GM18907 (cell line): ENCODE data around the gene DPP10.

Source experiments
- ATAC-seq: cut with Tn5 transposase; IDR thresholded peaks from one replicate; pipeline ENCODE4 v1.9.1; 2021; ENCODE audit warnings: mild to moderate bottlenecking, moderate library complexity; ENCODE audit not compliant: unreplicated experiment

DPP10 gene

DNA sequence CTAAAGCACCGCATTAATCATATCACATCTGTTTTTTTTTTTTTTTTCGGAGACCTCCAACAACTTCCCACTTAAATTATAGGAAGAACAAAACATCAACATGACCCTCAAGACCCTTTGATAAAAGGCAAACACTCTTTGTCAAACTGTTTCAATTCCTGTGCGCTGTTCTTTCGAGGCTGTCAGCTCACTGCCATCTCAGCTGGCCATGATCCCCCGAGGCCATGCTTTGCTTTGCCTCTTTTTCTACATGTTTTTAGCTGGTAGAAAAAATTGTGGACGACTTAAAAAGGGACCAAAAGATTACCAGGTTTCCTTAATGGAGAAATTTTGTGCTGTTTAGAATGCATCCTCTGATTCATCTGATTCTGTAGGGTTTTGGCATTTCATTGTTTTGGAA is 138.2 kb downstream of the DPP10 start:
- ATAC-seq = no peak

DNA sequence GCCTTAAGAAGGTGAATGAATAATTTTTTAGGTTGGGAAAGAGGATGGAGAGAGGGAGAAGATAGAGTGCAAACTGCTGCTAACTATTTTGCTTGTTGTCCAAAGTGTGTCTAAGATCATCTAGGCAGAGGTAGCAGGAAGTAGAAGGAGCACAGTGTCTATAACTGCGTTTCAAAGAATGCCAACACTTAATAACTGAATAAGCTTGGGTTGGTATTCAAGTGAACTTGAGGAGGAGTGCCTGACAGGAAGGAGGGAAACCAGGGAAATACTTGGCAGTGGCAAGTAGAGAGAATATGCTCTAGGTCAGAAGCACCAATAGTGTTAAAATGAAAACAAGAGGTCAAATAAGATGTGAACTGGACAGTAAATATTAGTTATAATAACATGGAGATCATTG is 155.9 kb downstream of the DPP10 start:
- ATAC-seq = no peak

DNA sequence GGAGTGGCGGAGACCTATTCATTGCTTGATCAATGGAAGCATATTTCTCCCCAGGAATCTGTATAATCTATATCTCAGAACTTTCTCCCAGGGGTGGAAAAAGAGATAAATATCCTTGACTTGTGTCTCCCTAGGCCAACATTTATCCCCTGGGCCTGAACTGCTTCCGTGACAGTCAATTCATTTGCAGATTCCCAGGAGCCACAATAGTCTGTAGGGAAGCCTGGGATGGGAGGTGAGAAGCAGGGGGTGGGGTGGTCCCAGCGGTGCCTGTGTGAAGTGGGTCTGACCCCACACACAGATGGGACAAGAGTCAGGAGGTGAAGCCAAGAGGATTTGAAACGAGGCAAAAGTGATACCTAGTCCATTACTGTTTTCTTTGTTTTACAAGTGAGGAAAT is 166.8 kb downstream of the DPP10 start:
- no peak for ATAC-seq

- ATAC-seq = no peak
Measured at GRCh38 chr2:114609801-114610200, 167.4 kb downstream of the DPP10 start.

DNA sequence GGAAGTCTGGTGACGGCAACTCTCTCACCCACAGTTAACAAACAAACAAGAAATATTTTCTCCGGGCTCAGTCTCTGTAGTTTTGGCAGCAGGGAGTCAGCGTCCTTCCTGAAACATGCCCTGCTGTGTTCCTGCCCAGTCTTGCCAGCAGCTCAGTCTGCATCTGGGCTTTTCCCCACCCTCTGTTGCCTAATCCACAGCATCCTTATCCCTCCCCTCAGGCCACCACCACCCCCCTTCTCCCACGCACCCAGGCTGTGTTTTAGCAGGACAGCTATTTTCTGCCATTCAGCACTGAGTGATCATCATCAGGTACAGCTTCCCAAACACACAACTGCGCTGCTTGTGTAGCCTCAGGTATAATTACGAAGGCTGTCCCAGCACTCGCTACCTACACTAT is 168.2 kb downstream of the DPP10 start:
- ATAC-seq = no peak

DNA sequence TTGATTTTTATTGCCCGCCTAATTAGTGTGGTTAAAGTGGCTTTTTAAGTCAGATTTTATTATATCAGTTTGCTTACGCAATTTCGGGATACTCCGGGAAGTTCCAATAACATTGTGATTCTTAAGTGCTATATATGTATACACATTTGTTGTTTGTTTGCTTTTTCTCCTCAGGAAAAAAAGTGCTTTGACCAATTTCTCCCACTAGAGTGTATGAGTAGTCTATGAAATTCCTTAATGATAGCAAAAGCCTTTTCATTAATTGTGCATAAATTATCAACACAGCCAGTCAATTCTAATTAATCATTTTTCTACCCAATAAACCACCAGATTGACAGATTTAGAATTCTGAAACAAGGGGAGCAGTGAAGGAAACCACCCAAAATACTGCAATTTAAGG is 172.2 kb downstream of the DPP10 start:
- ATAC-seq = no peak

DNA sequence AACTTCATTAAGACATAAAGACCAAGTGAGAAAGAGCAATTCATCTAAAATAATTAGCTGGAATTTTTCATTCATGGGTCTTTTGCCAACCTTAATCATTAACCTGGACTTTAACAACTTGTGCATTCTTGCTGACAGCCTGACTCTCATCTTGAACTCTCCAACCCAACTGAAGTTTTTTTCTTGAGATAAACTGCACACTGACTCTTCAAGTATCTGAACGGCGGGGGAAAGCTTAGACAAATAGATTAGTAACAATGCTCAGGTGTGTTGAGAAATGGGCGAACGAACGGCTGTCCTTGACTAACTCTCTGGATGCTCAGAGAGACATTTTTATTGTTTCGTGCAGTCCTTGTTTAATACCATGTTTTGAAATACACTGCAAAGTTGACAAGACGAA is 186.0 kb downstream of the DPP10 start:
- no peak for ATAC-seq

DNA sequence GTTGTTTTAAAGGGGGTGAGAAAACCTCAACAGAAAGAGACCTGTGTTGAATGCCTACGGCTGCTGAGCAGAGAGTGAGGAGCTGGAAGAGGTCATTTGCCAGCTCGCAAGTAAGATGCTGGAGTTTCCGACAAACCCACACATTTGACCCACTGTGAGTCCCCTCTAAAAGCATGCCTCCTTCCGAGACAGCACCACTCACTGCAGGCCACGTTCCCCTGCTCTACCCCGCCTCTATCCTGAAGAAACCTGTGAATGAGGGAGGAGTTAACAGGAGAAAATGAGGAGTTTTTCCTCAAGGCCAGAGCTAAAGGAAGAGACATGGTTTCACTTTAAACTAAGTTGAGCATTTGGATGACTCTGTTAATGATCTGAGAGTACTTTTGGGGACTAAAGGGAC is 188.7 kb downstream of the DPP10 start:
- ATAC-seq = no peak

DNA sequence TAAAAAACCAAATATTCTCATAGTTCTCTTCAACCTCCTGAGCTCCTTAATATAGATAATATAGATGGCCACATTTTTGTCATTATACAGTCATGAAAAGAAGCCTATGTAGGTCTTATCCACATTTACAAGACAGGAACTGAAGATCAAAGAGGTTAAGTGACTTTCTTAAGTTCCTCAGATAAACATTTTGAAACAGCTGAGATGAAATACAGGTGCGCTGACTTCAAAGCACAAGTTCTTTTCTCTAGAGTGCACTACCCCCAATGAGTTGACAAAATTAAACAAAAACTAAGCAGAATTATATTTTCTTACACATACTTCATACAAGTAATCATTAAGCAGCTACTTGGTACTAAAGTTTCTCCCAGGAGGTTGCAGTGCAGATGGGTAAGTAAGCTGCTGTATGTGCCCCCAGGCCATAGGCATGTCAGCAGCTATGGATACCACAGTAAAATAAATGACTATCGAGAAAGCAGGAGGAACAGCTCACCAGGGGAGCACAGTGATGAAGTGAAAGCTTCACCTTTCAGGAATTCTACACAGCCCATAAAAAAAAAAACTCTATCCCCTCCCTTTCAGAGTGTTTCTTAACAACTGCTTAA is 199.8 kb downstream of the DPP10 start:
- ATAC-seq = no peak

DNA sequence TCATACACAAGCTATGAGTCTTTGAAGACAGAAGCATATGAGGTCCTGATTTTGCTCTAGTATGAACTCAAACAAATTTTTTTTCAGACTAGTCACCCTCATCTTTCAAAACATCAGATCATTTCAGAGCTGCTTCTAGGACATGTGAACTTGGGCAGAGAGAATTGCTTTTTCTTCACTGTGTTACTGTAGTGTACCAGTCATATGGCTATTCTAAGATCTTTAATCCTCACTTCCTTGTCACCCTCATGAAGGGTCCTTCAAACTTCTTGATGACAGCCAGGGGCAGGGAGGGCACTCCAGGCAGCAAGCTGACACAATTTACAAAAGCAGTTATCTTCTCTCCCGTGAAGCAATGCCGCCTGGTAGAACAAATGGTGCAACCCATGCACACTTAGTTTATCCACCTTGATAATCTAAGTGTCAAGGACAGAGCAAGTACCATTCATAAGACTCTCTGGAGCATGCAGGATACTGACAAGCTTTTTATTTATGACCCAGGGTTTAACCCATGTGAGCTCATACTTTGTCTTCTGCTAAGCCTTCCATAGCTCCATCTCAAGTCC is 200.6 kb downstream of the DPP10 start:
- no peak for ATAC-seq

- ATAC-seq = no peak
Measured at GRCh38 chr2:114651933-114652332, 209.5 kb downstream of the DPP10 start.

- ATAC-seq = no peak
Measured at GRCh38 chr2:114659880-114660279, 217.4 kb downstream of the DPP10 start.

GRCh38 chr2:114661971-114662939 is 219.8 kb downstream of the DPP10 start:
- ATAC-seq = no peak

- ATAC-seq = no peak
Measured at GRCh38 chr2:114668415-114668814, 226.0 kb downstream of the DPP10 start.

DNA sequence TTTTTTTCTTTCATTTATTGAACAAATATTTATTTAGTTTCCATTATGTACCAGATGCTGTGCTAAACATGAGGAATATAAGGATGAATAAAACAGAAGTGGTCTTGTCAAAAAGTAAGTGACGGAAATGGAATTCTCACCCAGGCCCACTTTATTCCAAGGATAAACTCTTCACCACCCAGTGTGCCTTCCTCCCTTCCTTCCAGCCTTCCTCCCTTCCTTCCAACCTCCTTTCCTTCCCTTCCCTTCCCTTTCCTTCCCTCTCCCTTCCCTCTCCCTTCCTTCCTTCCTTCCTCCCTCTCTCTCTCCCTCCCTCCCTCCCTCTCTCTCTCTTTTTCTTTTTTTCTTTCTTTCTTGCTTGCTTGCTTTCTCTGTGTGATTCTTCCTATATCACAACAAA is 240.8 kb downstream of the DPP10 start:
- ATAC-seq = no peak

- no peak for ATAC-seq
Measured at GRCh38 chr2:114684403-114684802, 242.0 kb downstream of the DPP10 start.

DNA sequence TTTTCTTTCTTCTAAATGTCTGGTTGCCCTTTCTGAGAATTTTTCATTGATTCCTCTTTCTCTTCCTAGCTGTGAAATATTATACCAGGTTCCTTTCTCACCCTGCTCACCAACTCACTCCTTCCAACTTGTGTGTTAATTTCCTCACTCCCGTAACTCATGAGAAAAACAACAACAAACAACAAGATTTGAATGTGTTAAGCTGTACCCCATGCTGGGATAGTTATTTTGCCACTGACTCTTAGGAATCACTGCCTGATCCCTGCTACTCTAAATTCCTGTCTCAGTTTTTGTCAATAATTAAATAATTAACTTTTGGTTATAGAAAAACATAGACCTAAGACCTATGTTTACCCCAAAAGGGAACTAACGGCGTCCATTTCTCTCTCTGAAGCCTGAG is 242.7 kb downstream of the DPP10 start:
- no peak for ATAC-seq

DNA sequence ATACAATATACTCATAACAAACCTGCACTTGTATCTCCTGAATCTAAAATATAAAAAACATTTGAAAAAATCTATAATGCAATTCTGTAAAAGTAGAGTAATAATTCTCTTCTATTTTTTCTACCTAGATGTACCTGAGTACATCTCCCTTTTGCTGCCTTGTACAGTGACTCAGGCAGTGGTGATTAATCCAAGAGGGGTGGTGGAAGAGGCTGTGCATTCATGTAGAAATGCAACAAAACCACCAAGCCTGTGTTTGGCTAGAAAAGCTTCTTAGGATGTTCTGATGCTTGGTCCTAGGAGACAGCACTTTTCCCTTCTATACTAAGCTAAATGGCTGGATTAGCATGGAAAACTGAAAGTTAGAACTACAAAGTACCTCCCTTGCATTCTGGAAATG is 245.8 kb downstream of the DPP10 start:
- ATAC-seq = no peak

GRCh38 chr2:114698520-114698919 is 256.1 kb downstream of the DPP10 start:
- no peak for ATAC-seq

DNA sequence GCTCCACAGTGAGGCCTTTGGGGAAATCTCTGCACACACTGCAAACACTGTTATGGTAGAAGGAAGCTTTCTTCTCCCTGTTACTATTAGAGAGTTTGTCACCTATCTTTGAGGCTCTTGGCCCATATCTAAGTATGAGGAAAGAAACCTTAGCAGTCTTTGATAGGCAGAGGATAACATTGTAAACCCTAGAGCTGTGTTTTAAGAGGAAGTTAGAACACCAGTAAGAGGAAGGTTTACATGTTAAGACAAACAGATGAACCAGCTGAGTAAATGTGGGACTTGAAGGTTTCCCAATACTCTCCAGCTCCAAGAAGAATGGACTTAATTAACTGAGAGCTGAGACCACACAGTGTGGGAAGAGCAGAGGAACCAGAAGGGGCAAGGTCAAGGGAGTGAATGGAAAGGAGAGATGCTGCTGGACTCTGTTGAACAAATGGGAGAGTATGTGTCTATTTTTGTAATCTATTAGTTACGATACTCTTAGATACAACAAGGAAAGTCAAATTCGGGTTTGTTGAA is 257.0 kb downstream of the DPP10 start:
- ATAC-seq = no peak

- ATAC-seq = no peak
Measured at GRCh38 chr2:114700440-114700839, 258.0 kb downstream of the DPP10 start.
